Prostate gland (tissue), 2 donors: ENCODE data around the gene RALY.

Experiments used
- POLR2A ChIP-seq: fragments of 450-650 bp; IDR thresholded peaks from one replicate; pipeline ENCODE4 v1.6.1; 2016; ENCODE audit warnings: antibody characterized with exemption, mild to moderate bottlenecking
- TF ChIP-seq, protein P1 (sequence below), 4 experiments: fragments of 200-600 bp in 2 of 4; fragments of 450-650 bp in 2 of 4; sonication (generic) in 2 of 4; IDR thresholded peaks; 1 replicate in 3 of 4; 2 replicates in 1 of 4; pipeline ENCODE4 v1.5.1; 2016 to 2019; ENCODE audit warnings: antibody characterized with exemption in 4 of 4, mild to moderate bottlenecking in 2 of 4, moderate library complexity in 2 of 4

DNA sequence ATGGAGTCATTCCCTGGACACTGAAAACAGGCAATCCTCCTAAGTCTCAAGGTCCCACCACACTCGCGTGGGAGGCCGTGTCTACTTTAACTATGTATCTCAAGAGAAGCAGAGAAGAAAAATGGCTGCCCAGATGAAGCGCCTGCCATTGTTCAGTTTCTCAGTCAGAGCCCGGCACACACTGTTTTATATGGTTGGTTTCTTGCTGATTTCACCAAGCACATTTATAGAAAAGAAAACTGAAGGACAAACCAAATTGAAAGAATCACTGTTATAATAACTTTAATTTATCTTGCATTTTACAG, 95.4 kb downstream of the RALY start:
- TF ChIP-seq, protein P1, sequence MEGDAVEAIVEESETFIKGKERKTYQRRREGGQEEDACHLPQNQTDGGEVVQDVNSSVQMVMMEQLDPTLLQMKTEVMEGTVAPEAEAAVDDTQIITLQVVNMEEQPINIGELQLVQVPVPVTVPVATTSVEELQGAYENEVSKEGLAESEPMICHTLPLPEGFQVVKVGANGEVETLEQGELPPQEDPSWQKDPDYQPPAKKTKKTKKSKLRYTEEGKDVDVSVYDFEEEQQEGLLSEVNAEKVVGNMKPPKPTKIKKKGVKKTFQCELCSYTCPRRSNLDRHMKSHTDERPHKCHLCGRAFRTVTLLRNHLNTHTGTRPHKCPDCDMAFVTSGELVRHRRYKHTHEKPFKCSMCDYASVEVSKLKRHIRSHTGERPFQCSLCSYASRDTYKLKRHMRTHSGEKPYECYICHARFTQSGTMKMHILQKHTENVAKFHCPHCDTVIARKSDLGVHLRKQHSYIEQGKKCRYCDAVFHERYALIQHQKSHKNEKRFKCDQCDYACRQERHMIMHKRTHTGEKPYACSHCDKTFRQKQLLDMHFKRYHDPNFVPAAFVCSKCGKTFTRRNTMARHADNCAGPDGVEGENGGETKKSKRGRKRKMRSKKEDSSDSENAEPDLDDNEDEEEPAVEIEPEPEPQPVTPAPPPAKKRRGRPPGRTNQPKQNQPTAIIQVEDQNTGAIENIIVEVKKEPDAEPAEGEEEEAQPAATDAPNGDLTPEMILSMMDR (IDR thresholded peaks at IDR 0.05), result no peak
- no peak for TF ChIP-seq POLR2A
